ENCODE data around the gene SPINT2.
A peak's percentile ranks its signal among the peaks of the same experiment; 100 is the strongest.
"Not testable (repeated sequence)": the region's sequence is repeated elsewhere in the genome, so short reads cannot be mapped to it uniquely, and the experiment has no call there.

SPINT2 gene

DNA sequence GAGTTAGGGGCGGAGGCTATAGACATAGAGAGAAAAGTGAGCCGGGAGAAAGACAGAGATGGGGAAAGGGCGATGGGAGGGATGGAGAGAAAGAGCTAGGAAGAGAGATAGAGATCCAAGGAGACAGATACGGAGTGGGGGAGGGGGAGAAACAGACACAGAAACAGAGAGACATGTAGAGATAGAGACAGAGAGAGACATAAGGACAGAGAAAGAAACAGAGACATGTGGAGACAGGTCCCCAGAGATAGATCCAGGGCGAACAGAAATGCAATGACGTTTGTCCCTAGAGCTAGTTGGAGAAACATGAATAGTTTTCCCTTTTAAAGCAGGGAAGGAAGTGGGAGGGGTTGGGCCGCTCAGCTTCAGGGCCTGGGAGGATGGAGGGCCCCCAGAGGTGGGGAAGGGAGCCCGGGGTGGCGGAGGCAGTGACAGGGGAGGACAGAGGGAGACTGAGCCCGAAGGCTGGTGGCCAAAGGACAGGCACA, 12.8 kb upstream of the SPINT2 start:
- Mint-ChIP-seq H3K36me3 (no peaks in the 10 kb centered on the region), H3K27ac (peak overlapping the region; percentile 9), H3K9me3 (no peaks in the 10 kb centered on the region), H3K4me3 (no peak overlapping the region), H3K4me1 (no peaks in the 10 kb centered on the region)
- ATAC-seq: no peak
- DNase-seq (ENCODE audit: low spot score in 2 of 2): no peak

DNA sequence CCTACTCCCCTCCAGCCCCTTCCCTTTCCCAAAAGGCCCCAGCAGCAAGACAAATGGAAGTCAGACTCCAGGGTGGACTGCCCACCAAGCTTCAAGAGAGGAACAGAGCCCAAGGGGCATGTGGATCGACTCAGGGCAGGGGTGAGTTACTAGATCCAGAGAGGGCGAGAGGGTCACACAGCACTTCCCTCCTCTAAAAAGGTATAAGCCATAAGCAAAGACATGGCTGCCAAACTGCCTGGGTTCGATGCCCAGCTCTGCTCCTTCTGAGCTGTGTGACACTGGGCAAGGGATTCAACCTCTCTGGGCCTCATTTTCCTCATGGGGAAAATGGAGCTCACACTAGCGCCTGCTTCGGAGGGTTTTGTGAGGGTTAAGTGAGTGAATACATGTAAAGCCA, 12.0 kb upstream of the SPINT2 start:
- Mint-ChIP-seq H3K27ac (no peak overlapping the region), H3K9me3 (no peaks in the 10 kb centered on the region), H3K4me1 (no peaks in the 10 kb centered on the region), H3K4me3 (no peak overlapping the region), H3K36me3 (no peaks in the 10 kb centered on the region)
- no peak for ATAC-seq
- no peak for DNase-seq (ENCODE audit: low spot score in 2 of 2)

DNA sequence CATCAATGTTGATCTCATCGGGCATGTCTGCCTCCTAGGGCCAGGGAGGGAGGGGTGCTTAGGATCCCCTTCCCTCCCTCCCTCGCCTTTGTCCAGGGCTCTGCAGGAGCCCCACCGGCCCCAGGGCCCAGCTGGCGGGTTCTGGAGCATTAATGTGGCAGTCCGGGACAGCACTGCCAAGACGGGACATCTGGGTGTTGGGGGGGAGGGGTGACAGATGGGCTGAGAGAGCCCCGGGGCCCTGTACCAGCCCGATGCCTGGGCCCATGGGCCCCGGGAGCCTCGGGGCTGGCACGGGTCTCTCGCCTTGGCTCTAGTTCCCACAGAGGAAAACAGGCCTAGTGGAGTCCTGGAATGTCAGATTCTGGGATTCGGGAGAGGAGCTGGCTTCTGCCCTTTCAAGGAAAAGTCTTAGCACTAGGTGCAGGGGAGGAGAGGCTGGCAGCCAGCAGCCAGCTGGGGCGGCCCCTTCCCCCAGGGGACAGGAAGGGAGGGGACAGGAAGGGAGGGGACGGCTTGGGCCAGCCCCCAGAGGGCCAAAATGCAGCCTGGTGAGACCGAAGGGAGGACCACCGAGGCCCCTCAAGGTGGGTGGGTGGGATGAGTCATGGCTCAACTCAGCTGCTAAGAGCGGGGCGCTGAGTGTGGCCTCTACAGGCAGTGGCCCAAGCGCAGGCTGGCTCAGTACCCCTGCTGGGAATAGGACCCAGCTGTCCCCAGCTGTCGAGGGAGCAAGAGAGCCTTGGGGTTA, 11.3 kb upstream of the SPINT2 start:
- H3K4me3 Mint-ChIP-seq: no peak overlapping the region
- ATAC-seq: no peak

DNA sequence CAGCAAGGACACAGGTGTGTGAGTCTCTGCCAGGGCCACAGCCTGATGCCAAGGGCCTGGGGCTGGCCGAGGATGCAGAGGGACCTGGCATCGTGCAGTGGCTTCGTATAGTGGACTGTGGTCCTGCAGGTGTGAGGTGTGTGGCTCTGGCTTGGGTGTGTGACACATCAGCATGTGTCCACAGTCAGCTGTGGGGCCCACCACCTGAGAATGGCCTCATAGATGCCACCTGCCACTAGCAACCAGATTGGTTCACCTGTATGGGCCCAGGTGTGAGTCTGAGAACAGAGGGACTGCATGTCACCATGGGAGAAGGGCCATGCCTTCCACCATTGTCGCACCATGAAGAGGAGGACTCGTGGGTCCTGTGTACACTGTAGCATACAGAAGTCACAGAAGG, 10.6 kb upstream of the SPINT2 start:
- H3K4me3 Mint-ChIP-seq: no peak overlapping the region
- H3K4me1 Mint-ChIP-seq: no peaks in the 10 kb centered on the region
- no peaks in the 10 kb centered on the region for H3K9me3 Mint-ChIP-seq
- no peak for DNase-seq (ENCODE audit: low spot score in 2 of 2)
- no peak for ATAC-seq
- H3K36me3 Mint-ChIP-seq: no peaks in the 10 kb centered on the region
- no peak overlapping the region for H3K27ac Mint-ChIP-seq

More for the DNA sequence above, 11.3 kb upstream of the SPINT2 start:
- no peak overlapping the region for H3K27ac Mint-ChIP-seq
- no peaks in the 10 kb centered on the region for H3K4me1 Mint-ChIP-seq
- H3K36me3 Mint-ChIP-seq: no peaks in the 10 kb centered on the region
- DNase-seq (ENCODE audit: low spot score in 2 of 2): no peak
- H3K9me3 Mint-ChIP-seq: no peaks in the 10 kb centered on the region

- H3K27ac Mint-ChIP-seq: no peak overlapping the region
- ATAC-seq (peak; percentile 12), DNase-seq (ENCODE audit: low spot score in 2 of 2) (no peak)
- H3K9me3 Mint-ChIP-seq: no peaks in the 10 kb centered on the region
- no peak overlapping the region for H3K4me3 Mint-ChIP-seq
- H3K36me3 Mint-ChIP-seq: no peaks in the 10 kb centered on the region
- no peaks in the 10 kb centered on the region for H3K4me1 Mint-ChIP-seq
Measured at GRCh38 chr19:38255383-38256014, 8.9 kb upstream of the SPINT2 start.

DNA sequence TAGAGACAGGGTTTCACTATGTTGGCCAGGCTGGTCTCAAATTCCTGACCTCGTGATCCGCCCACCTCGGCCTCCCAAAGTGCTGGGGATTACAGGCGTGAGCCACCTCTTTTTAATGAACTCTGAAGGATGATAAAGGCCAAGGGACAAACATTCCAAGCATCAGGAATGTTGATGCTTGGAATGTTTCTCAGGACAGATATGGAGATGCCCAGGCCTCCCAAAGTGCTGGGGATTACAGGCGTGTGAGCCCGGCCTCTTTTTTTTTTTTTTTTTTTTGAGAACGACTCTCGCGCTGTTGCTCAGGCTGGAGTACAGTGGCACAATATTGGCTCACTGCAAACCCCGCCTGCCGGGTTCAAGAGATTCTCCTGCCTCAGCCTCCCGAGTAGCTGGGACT, 2.4 kb upstream of the SPINT2 start:
- not testable (repeated sequence) for H3K4me3 Mint-ChIP-seq; H3K36me3 Mint-ChIP-seq; H3K27ac Mint-ChIP-seq; DNase-seq (ENCODE audit: low spot score in 2 of 2); H3K9me3 Mint-ChIP-seq; ATAC-seq
- H3K4me1 Mint-ChIP-seq: peaks cover 27% of the 10 kb centered on the region

- no peak for DNase-seq (ENCODE audit: low spot score in 2 of 2)
- peaks cover 34% of the 10 kb centered on the region for H3K4me1 Mint-ChIP-seq
- peak overlapping the region; percentile 76 for H3K4me3 Mint-ChIP-seq
- H3K9me3 Mint-ChIP-seq: no peaks in the 10 kb centered on the region
- peak overlapping the region; percentile 94 for H3K27ac Mint-ChIP-seq
- ATAC-seq: no peak
- H3K36me3 Mint-ChIP-seq: no peaks in the 10 kb centered on the region
Measured at GRCh38 chr19:38262585-38263268, 1.6 kb upstream of the SPINT2 start.

DNA sequence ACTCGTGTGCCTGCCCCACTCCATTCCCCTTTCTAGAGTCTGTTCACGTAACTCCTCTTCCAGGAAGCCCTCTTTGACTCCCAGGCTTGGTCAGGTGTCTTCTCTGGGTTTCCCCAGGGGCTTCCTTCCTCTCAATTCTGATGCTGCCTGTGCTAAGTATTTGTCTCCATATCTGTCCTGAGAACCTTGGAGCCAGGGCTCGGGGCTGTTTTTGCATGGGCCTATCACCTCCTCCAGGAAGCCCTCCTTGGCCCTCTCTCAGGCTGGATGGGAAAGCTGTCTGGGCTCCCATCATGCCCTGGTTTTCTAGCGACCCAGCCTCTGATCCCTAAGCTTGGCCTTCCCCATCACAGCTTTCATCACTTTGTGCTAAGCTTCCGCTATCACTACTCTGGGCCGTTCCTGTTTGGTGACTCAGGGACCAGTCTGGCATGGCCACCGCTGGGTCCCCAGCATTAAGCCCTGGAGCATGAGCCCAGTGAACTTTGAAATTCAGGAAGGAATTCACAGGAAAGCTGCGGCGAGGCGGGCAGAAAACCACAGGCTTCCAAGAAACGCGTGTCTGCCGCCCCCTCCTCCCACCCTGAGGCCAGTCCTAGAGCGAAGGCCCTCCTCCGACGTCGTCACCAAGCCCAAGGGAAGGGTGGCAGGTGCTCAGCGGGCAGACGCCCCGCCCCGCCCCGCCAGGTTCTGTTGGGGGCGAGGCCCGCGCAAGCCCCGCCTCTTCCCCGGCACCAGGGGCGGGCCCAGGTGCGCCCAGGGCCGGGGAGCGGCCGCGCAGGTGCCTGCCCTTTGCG, 486 bp upstream of the SPINT2 start:
- H3K27ac Mint-ChIP-seq: peak overlapping the region; percentile 94
- H3K4me3 Mint-ChIP-seq: peak overlapping the region; percentile 76
- no peaks in the 10 kb centered on the region for H3K9me3 Mint-ChIP-seq
- peak; percentile 87 for ATAC-seq
- H3K4me1 Mint-ChIP-seq: peaks cover 38% of the 10 kb centered on the region
- no peaks in the 10 kb centered on the region for H3K36me3 Mint-ChIP-seq
- peak in 1 of 2 donors; percentile 4 for DNase-seq (ENCODE audit: low spot score in 2 of 2)

GRCh38 chr19:38265213-38265861, 964 bp downstream of the SPINT2 start:
- Mint-ChIP-seq H3K9me3 (no peaks in the 10 kb centered on the region), H3K36me3 (no peaks in the 10 kb centered on the region), H3K4me1 (peaks cover 38% of the 10 kb centered on the region), H3K27ac (no peak overlapping the region), H3K4me3 (peak overlapping the region; percentile 76)
- no peak for ATAC-seq
- no peak for DNase-seq (ENCODE audit: low spot score in 2 of 2)

- H3K4me1 Mint-ChIP-seq: peaks cover 38% of the 10 kb centered on the region
- no peaks in the 10 kb centered on the region for H3K36me3 Mint-ChIP-seq
- no peak for ATAC-seq
- H3K4me3 Mint-ChIP-seq: peak overlapping the region; percentile 76
- no peaks in the 10 kb centered on the region for H3K9me3 Mint-ChIP-seq
- DNase-seq (ENCODE audit: low spot score in 2 of 2): no peak
- no peak overlapping the region for H3K27ac Mint-ChIP-seq
Measured at GRCh38 chr19:38265921-38266429, 1.6 kb downstream of the SPINT2 start.

- peak overlapping the region; percentile 73 for H3K27ac Mint-ChIP-seq
- ATAC-seq (no peak), DNase-seq (ENCODE audit: low spot score in 2 of 2) (no peak)
- H3K36me3 Mint-ChIP-seq: no peaks in the 10 kb centered on the region
- no peak overlapping the region for H3K4me3 Mint-ChIP-seq
- peaks cover 38% of the 10 kb centered on the region for H3K4me1 Mint-ChIP-seq
- no peaks in the 10 kb centered on the region for H3K9me3 Mint-ChIP-seq
Measured at GRCh38 chr19:38266981-38267597, 2.7 kb downstream of the SPINT2 start.

DNA sequence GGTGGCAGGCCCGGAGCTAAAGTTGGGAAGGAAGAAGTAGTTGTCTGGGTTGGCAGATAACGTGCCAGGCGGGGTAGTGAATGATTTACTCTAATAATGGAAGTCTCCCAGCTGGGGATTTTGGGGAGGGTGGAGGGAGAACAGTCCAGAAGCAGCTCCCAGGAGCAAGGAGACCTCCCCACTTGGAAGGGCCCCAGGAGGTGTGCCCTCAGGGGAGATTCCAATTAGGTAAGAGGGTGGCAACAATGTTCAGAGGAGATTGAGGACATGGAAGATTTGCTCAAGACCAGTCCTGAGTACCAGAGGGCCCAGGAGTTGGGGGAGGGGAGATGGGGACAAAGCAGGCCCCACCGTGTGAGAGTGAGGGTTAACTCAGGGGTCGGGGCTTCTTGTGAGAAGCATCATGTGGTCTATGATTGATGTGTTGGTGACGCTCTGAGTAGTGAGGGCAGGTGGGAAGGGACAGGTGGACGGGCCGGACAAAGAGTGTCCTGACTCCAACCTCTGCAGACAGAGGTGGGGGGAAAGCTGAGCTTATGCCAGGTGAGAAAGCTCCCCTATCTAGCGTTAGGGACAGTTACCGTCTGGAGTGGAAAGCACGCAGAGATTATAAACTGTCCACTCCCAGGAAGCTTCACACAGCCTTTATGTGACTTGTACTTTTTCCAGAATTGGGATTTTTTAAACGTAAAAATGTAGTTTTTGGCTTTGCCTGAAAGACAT, 3.5 kb downstream of the SPINT2 start:
- ATAC-seq (no peak), DNase-seq (ENCODE audit: low spot score in 2 of 2) (no peak)
- Mint-ChIP-seq H3K4me3 (no peak overlapping the region), H3K4me1 (peaks cover 36% of the 10 kb centered on the region), H3K36me3 (no peaks in the 10 kb centered on the region), H3K27ac (peak overlapping the region; percentile 73), H3K9me3 (no peaks in the 10 kb centered on the region)

DNA sequence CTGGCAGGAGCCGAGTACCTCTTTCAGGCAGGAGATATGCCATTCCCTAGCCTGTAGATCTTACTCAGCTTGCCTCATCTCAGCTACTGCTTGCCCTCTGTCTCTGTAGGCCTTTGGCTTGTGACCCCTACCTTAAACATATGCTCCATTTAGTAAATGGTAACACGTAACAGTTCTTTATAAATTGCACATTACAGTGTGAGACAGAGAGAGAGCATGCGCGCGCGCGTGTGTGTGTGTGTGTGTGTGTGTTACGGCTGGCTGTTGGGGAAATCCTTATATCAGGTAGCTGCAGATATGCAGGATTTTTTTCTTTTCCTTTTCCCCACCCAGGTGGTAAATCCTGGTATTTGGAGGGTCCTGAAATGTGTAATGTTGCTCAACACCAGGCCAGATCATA, 4.2 kb downstream of the SPINT2 start:
- Mint-ChIP-seq H3K9me3 (no peaks in the 10 kb centered on the region), H3K36me3 (no peaks in the 10 kb centered on the region), H3K4me3 (no peak overlapping the region), H3K4me1 (peaks cover 30% of the 10 kb centered on the region), H3K27ac (no peak overlapping the region)
- ATAC-seq: no peak
- no peak for DNase-seq (ENCODE audit: low spot score in 2 of 2)

Data from stimulated activated effector memory CD8-positive, alpha-beta T cell treated with anti-CD3 and anti-CD28 coated beads, Interleukin-12 subunit alpha, Interleukin-12 subunit beta, amount 100 ng/mL, for 72 hours (primary cell).